AG04450 (cell line): ENCODE data around the gene KCTD15. TPM values are rescaled to one million over a fixed set of nuclear protein-coding genes. Genes with fewer than 3 reads are reported as not detected.

Source experiments
- CTCF ChIA-PET: fragments of 300-600, 350-600 bp; formaldehyde crosslinking; extraction: SDS; loops from one replicate; lab custom pipeline; 2022; ENCODE audit warnings: antibody characterized with exemption, inconsistent platforms; lab: Charles Lee
- POLR2A ChIA-PET: fragments of 350-600 bp; formaldehyde crosslinking; extraction: SDS; loops from one replicate; lab custom pipeline; 2021; ENCODE audit warnings: antibody characterized with exemption, inconsistent platforms; lab: Yijun Ruan, JAX
- DNase-seq: peaks from one replicate; pipeline ENCODE4 v3.0.0-alpha.2; 2011; ENCODE audit warnings: low read depth, low spot score
- H3K27ac ChIP-seq: one replicate; pipeline ENCODE4 v1.5.1; 2012; ENCODE audit warnings: low read depth, low read length, control low read depth
- H3K27me3 ChIP-seq: one replicate; pipeline ENCODE4 v1.6.0; 2012; ENCODE audit warnings: low read length; ENCODE audit not compliant: control insufficient read depth, insufficient read depth
- H3K4me3 ChIP-seq: 2 replicates; pipeline ENCODE4 v1.5.1; 2011; ENCODE audit warnings: mild to moderate bottlenecking, low read depth, low read length, control low read depth
- H3K9me3 ChIP-seq: 2 replicates; pipeline ENCODE4 v1.5.1; 2012; ENCODE audit warnings: low read length; ENCODE audit not compliant: control insufficient read depth, insufficient read depth
- CTCF ChIP-seq: IDR thresholded peaks from 2 replicates; pipeline ENCODE4 v1.5.1; 2011; ENCODE audit warnings: low read depth, low read length, control low read depth, inconsistent platforms
- polyA plus RNA-seq: library from polyadenylated mRNA; depleted of rRNA; stranded (reverse); fragments of >200 nt; gene quantifications from 2 replicates; pipeline ENCODE4 v1.2.3, GENCODE V29; 2011

Gene KCTD15
- polyA plus RNA-seq, 1 experiment = 15.6 TPM

GRCh38 chr19:33828266-33829075 lies 31.8 kb downstream of the KCTD15 start:
- CTCF ChIA-PET = no interaction called here
- no peak overlapping the region for H3K27ac ChIP-seq
- POLR2A ChIA-PET = no interaction called here
- no peak for DNase-seq
- no peak overlapping the region for H3K4me3 ChIP-seq
- TF ChIP-seq CTCF = no peak
- no peaks in the 10 kb centered on the region for H3K9me3 ChIP-seq
- H3K27me3 ChIP-seq = peaks cover 4% of the 10 kb centered on the region

DNA sequence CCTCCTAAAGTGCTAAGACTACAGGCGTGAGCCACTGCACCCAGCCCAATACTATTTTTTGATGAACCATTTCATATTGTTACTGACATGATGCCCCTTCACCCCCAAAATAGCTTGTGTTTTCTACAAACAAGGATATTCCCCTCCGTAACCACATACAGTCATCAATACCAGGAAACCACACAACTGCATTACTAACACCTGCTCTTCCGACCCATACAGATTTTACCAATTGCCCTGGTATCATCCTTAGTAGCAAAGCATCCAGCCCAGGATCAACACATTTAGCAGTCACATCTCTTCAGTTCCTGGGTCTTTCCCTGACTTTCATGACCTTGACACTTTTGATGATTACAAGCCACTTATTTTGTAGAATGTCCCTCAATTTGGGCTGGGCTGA lies 33.6 kb downstream of the KCTD15 start:
- CTCF ChIA-PET = no interaction called here
- no peak overlapping the region for H3K27ac ChIP-seq
- H3K27me3 ChIP-seq = peaks cover 4% of the 10 kb centered on the region
- no peaks in the 10 kb centered on the region for H3K9me3 ChIP-seq
- no peak overlapping the region for H3K4me3 ChIP-seq
- DNase-seq = no peak
- POLR2A ChIA-PET = no interaction called here
- TF ChIP-seq CTCF = no peak

- CTCF ChIA-PET = no interaction called here
- Histone ChIP-seq H3K9me3 (no peaks in the 10 kb centered on the region), H3K27ac (no peak overlapping the region), H3K4me3 (no peak overlapping the region), H3K27me3 (peaks cover 4% of the 10 kb centered on the region)
- POLR2A ChIA-PET = no interaction called here
- TF ChIP-seq CTCF = no peak
- no peak for DNase-seq
These were observed 35.2 kb downstream of the KCTD15 start for GRCh38 chr19:33831825-33832224.

- no peak for DNase-seq
- H3K4me3 ChIP-seq = no peak overlapping the region
- POLR2A ChIA-PET = no interaction called here
- no peak overlapping the region for H3K27ac ChIP-seq
- CTCF ChIA-PET = no interaction called here
- TF ChIP-seq CTCF = no peak
- H3K27me3 ChIP-seq = peaks cover 4% of the 10 kb centered on the region
- H3K9me3 ChIP-seq = no peaks in the 10 kb centered on the region
These were observed 36.0 kb downstream of the KCTD15 start for GRCh38 chr19:33832633-33833032.

- Histone ChIP-seq H3K4me3 (no peak overlapping the region), H3K9me3 (no peaks in the 10 kb centered on the region), H3K27me3 (peaks cover 3% of the 10 kb centered on the region), H3K27ac (no peak overlapping the region)
- TF ChIP-seq CTCF = no peak
- ChIA-PET POLR2A (no interaction called here), CTCF (interaction anchor here (1.7 kb wide), 1 partner anchor 46 kb away, joined by 3 read pairs; no protein-coding TSS in a partner anchor)
- DNase-seq = no peak
These were observed 43.7 kb downstream of the KCTD15 start for GRCh38 chr19:33840382-33840781.
